ENCODE measurements around the gene TTC7B.

The TTC7B gene

GRCh38 chr14:90783344-90783743, 32.9 kb downstream of the TTC7B start:
- no peaks in the 10 kb centered on the region for H3K4me1 Mint-ChIP-seq
- no peak overlapping the region for H3K4me3 Mint-ChIP-seq
- CTCF ChIA-PET, result interaction anchor here (0.6 to 1.4 kb wide), 2 partner anchors 24 to 272 kb away, joined by 3 to 8 read pairs; no protein-coding TSS in a partner anchor

DNA sequence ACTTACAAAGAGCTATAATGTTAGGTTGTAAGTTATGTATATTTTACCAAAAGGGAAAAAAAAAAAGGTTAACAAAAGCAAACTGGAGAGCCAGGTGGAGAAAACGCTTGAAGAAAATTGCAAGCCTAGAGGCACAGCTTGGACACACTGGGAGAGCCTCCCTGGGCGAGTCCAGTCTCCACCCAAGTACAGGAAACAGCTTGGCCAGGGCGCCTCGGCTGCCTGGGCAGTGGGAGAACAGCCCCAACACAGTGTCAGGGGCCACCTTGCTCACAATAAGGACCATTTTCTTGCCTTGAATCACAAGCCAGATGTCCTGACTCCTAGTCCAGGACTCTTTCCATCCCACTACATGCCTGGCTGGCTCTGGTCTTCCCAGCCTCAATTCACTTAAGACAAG, 33.3 kb downstream of the TTC7B start:
- no peaks in the 10 kb centered on the region for H3K9me3 Mint-ChIP-seq
- no peak for DNase-seq
- no peak overlapping the region for H3K27ac Mint-ChIP-seq
- CTCF ChIA-PET, result interaction anchor here (0.6 to 1.4 kb wide), 2 partner anchors 24 to 272 kb away, joined by 3 to 8 read pairs; no protein-coding TSS in a partner anchor
- H3K27me3 Mint-ChIP-seq, result peaks cover 1% of the 10 kb centered on the region
- no peaks in the 10 kb centered on the region for H3K36me3 Mint-ChIP-seq
- H3K4me1 Mint-ChIP-seq, result no peaks in the 10 kb centered on the region
- no peak overlapping the region for H3K4me3 Mint-ChIP-seq

More at GRCh38 chr14:90783344-90783743, 32.9 kb downstream of the TTC7B start:
- H3K27ac Mint-ChIP-seq, result no peak overlapping the region
- H3K36me3 Mint-ChIP-seq, result no peaks in the 10 kb centered on the region
- H3K9me3 Mint-ChIP-seq, result no peaks in the 10 kb centered on the region
- DNase-seq, result no peak
- peaks cover 3% of the 10 kb centered on the region for H3K27me3 Mint-ChIP-seq

- CTCF ChIA-PET, result no interaction called here
- H3K27ac Mint-ChIP-seq, result no peak overlapping the region
- H3K36me3 Mint-ChIP-seq, result no peaks in the 10 kb centered on the region
Observed at GRCh38 chr14:90781876-90782275, 34.4 kb downstream of the TTC7B start.

DNA sequence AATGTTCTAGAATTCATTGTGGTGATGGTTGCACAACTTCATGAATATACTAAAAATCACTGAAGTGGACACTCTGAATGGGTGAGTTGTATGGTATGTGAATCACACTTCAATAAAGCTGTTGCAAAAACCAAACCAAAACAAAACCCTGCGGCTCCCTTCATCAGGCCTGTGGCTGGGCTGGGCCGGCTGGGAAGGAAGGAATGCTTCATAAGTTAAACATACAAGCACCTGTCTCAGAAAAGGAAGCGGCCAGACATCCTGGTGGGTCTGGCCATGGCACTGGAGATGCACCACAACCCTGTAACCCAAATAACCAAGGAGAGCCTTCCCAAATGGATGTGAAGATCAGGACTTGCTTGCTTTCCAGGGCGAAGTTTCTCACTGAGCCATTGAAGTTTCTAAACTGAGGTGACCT, 34.9 kb downstream of the TTC7B start:
- no peaks in the 10 kb centered on the region for H3K9me3 Mint-ChIP-seq
- H3K36me3 Mint-ChIP-seq, result no peaks in the 10 kb centered on the region
- H3K27me3 Mint-ChIP-seq, result no peaks in the 10 kb centered on the region
- no peak overlapping the region for H3K27ac Mint-ChIP-seq
- no peak overlapping the region for H3K4me3 Mint-ChIP-seq
- CTCF ChIA-PET, result no interaction called here
- H3K4me1 Mint-ChIP-seq, result no peaks in the 10 kb centered on the region
- DNase-seq, result no peak

More at GRCh38 chr14:90781876-90782275, 34.4 kb downstream of the TTC7B start:
- DNase-seq, result no peak
- Mint-ChIP-seq H3K9me3 (no peaks in the 10 kb centered on the region), H3K4me3 (no peak overlapping the region), H3K4me1 (no peaks in the 10 kb centered on the region), H3K27me3 (no peaks in the 10 kb centered on the region)

- Mint-ChIP-seq H3K4me3 (no peak overlapping the region), H3K27me3 (no peaks in the 10 kb centered on the region), H3K27ac (no peak overlapping the region), H3K9me3 (no peaks in the 10 kb centered on the region), H3K4me1 (no peaks in the 10 kb centered on the region), H3K36me3 (no peaks in the 10 kb centered on the region)
- DNase-seq, result no peak
- CTCF ChIA-PET, result no interaction called here
Observed at GRCh38 chr14:90780519-90780918, 35.7 kb downstream of the TTC7B start.

DNA sequence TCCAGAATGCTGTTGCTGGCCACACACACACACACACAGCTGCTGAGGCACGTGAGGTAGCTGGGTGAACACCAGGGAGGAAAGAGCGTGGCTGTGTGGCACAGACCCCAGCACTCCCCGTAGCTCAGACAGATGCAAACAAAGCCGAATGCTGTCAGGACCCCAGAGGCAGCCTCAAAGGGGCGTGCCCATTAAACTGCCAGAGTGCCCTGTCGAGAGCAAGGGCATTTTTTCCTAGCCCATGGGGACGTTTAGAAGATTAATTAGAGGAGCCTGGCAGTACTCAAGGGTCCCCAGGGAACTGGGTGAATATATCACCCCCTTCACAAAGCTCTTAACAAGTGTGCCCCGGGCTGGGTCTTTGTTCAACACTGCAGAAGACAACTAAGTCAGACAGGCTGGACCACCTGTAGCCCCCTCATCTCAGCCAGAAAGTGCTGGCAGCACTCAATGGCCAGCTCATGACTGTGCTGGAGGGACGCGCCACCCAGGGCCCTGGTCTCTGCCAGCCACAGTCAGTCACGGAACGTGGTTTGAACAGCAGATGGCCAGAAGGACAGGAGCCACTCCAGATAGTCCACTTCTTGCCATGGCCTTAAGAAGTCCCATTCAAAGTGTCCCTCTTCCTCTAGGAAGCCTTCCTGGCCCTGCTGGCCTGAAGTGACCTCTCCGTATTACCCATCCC, 37.5 kb downstream of the TTC7B start:
- no peaks in the 10 kb centered on the region for H3K4me1 Mint-ChIP-seq
- no peaks in the 10 kb centered on the region for H3K9me3 Mint-ChIP-seq
- CTCF ChIA-PET, result interaction anchor here (0.9 kb wide), 1 partner anchor 21 kb away, joined by 3 read pairs; no protein-coding TSS in a partner anchor

DNA sequence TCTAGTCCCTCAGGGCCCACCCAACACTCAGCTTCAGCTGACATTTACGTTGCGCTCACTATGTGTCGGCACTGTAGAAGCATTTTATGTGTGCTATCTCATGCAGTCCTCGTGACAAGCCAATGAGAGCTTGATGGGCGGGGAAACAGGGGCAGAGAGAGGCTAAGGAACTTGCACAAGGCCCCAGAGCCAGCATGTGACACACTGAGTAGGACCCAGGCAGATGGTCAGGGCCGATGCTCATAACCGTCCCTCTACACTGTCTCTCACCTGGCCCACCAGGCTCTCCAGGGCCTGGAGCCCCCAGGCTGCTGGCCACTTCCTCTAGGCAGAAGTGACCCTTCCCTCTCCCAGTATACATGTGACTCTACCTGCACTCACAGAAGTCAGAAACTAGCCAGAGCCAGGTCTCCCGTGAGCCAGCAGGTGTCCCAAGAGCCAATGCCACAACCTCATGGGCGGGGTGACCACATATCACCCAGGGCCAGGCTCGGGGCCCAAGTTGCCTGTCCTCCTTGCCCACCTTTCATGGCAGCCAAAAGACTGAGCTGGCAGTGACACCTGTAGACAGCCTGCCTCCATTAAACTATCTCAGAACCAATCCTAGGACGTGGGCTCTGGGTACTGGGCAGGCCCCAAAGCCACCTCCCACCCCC, 38.3 kb downstream of the TTC7B start:
- Mint-ChIP-seq H3K4me3 (no peak overlapping the region), H3K9me3 (no peaks in the 10 kb centered on the region), H3K4me1 (no peaks in the 10 kb centered on the region), H3K36me3 (no peaks in the 10 kb centered on the region), H3K27ac (no peak overlapping the region), H3K27me3 (peaks cover 3% of the 10 kb centered on the region)
- CTCF ChIA-PET, result no interaction called here
- DNase-seq, result no peak

More for the DNA sequence above, 37.5 kb downstream of the TTC7B start:
- Mint-ChIP-seq H3K36me3 (no peaks in the 10 kb centered on the region), H3K27me3 (peaks cover 3% of the 10 kb centered on the region), H3K4me3 (no peak overlapping the region), H3K27ac (no peak overlapping the region)
- no peak for DNase-seq

DNA sequence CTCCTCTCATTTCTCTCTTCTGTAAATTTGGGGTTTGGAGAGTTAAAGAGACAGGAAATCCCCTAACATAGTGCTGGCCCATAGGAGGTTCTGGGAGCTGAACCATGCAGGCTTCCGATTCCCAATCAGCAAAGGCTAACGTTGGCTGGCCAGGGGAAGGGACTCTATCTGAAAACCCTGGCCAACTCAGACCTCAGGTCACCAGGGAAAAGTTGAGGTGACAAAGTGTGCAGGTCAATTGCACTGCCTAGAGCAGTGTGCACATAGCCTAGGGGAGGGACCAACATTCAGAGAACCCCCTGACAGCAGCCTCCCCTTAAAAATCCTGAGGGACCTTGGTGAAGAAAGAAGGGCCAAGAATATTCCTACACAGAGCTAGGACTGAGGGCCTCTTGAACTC, 38.9 kb downstream of the TTC7B start:
- DNase-seq, result no peak
- Mint-ChIP-seq H3K4me3 (no peak overlapping the region), H3K36me3 (no peaks in the 10 kb centered on the region), H3K9me3 (no peaks in the 10 kb centered on the region), H3K27me3 (peaks cover 6% of the 10 kb centered on the region), H3K27ac (no peak overlapping the region), H3K4me1 (no peaks in the 10 kb centered on the region)
- CTCF ChIA-PET, result no interaction called here

- Mint-ChIP-seq H3K36me3 (no peaks in the 10 kb centered on the region), H3K27ac (no peak overlapping the region), H3K9me3 (no peaks in the 10 kb centered on the region), H3K27me3 (peaks cover 6% of the 10 kb centered on the region), H3K4me1 (no peaks in the 10 kb centered on the region), H3K4me3 (no peak overlapping the region)
- DNase-seq, result no peak
- CTCF ChIA-PET, result no interaction called here
Observed at GRCh38 chr14:90775441-90775840, 40.8 kb downstream of the TTC7B start.

- Mint-ChIP-seq H3K36me3 (no peaks in the 10 kb centered on the region), H3K4me1 (no peaks in the 10 kb centered on the region), H3K4me3 (no peak overlapping the region), H3K27ac (no peak overlapping the region), H3K27me3 (peaks cover 6% of the 10 kb centered on the region), H3K9me3 (no peaks in the 10 kb centered on the region)
- CTCF ChIA-PET, result no interaction called here
- DNase-seq, result no peak
Observed at GRCh38 chr14:90774316-90774715, 41.9 kb downstream of the TTC7B start.

GRCh38 chr14:90773705-90774104, 42.5 kb downstream of the TTC7B start:
- H3K27ac Mint-ChIP-seq, result no peak overlapping the region
- CTCF ChIA-PET, result no interaction called here

DNA sequence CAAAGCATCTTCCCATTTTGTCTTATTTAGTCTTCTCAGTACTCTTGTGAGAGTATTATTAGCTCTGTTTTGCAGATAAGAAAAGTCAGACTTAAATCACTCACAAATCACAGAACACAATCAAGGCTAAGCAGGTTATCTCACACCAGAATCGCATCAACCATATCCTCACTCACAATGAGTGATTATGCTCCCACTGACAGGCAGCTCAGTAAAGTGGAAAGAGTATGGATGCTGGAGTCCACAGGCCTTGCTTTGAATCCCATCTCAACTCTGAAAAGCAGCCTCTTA, 43.1 kb downstream of the TTC7B start:
- Mint-ChIP-seq H3K36me3 (no peaks in the 10 kb centered on the region), H3K4me3 (no peak overlapping the region), H3K27ac (no peak overlapping the region), H3K9me3 (peaks cover 4% of the 10 kb centered on the region), H3K4me1 (no peaks in the 10 kb centered on the region), H3K27me3 (peaks cover 6% of the 10 kb centered on the region)
- CTCF ChIA-PET, result interaction anchor here (1.0 kb wide), 1 partner anchor 14 kb away, joined by 5 read pairs; no protein-coding TSS in a partner anchor
- no peak for DNase-seq

More at GRCh38 chr14:90773705-90774104, 42.5 kb downstream of the TTC7B start:
- no peak for DNase-seq
- H3K36me3 Mint-ChIP-seq, result no peaks in the 10 kb centered on the region
- no peaks in the 10 kb centered on the region for H3K4me1 Mint-ChIP-seq
- no peak overlapping the region for H3K4me3 Mint-ChIP-seq
- H3K27me3 Mint-ChIP-seq, result peaks cover 6% of the 10 kb centered on the region
- H3K9me3 Mint-ChIP-seq, result no peaks in the 10 kb centered on the region

DNA sequence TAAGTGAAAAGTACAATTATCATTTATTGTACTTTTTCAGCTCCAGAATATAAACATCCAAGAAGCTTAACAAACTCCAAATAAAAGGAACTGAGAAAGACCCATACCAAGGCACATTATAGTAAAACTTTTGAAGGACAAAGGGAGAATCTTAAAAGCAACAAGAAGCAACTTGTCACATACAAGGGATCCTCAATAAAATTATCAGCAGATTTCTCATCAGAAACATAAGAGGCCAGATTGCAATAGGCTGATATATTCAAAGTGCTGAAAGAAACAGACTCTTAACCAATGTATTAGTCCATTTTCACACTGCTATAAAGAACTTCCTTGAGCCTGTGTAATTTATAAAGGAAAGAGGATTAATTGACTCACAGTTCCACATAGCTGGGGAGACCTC, 48.3 kb downstream of the TTC7B start:
- no peaks in the 10 kb centered on the region for H3K4me1 Mint-ChIP-seq
- peaks cover 20% of the 10 kb centered on the region for H3K9me3 Mint-ChIP-seq
- peaks cover 5% of the 10 kb centered on the region for H3K36me3 Mint-ChIP-seq
- no peak for DNase-seq
- no peak overlapping the region for H3K4me3 Mint-ChIP-seq
- no peak overlapping the region for H3K27ac Mint-ChIP-seq
- peaks cover 11% of the 10 kb centered on the region for H3K27me3 Mint-ChIP-seq
- CTCF ChIA-PET, result interaction anchor here (5.9 kb wide), 1 partner anchor 8 kb away, joined by 32 read pairs; no protein-coding TSS in a partner anchor

DNA sequence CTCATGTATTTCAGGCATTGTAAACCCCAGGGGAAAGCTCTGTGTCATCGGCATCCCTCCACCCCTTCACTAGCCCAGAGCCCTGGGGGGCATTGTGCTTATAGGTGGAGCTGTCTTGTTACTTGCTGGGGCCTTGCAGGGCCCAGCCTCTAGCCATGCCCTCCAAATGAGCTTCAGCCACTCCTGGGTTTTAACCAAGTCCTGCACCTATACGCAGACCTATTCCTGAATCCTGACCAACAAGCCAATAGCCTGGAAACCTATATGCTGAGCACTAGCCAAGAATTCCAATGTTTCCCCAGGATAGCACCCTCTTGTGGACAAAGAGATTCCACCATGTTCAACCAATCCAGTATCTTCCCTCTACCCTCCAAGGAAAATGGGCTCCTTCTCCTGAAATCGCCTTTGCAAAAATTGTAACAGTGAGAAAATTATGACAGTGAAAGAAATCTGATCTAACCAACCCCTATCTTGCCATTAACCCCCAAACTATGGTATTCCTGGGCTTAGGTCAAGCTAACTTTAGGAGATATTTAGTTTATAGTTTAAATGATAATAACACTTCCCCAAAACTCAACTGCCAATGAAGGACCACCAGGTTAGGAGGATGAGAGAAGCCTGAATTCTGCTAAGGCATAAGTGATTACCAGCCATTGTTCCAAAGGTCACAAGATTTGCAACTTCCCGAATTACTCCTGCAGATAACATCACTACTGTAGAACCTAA, 55.5 kb downstream of the TTC7B start:
- H3K9me3 Mint-ChIP-seq, result peaks cover 10% of the 10 kb centered on the region
- H3K27me3 Mint-ChIP-seq, result peaks cover 25% of the 10 kb centered on the region
- H3K4me1 Mint-ChIP-seq, result peaks cover 17% of the 10 kb centered on the region
- CTCF ChIA-PET, result interaction anchor here (0.8 to 3.6 kb wide), 11 partner anchors 9 to 415 kb away, joined by 3 to 32 read pairs (median 4); partner anchors contain the start of gene DGLUCY
- H3K4me3 Mint-ChIP-seq, result no peak overlapping the region
- H3K27ac Mint-ChIP-seq, result no peak overlapping the region
- peaks cover 2% of the 10 kb centered on the region for H3K36me3 Mint-ChIP-seq
- no peak for DNase-seq
